ENCODE measurements around the gene LAMA5. TPM values are rescaled to one million over a fixed set of nuclear protein-coding genes. Genes with fewer than 3 reads are reported as not detected.

The LAMA5 gene
- total RNA-seq, 1 experiment from 2014 or later: 321 TPM

DNA sequence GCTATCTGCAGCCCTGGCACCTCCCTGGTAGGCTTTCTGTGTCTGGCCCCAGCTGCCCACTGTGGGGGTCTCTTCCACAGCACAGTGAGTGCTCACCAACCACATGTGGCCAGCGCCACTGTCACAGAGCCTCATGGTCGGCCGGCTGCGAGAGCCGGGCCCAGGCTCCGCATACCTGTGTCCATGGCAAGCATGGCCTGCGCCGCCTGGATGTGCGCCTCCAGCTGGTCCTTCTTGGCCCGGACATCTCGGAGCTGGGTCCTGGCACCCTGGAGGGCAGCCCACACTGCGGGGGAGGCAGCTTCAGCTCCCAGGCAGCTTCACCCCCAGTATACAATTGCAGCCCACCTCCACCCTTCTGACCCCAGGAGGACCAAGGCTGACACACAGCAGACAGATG lies 51.3 kb downstream of the LAMA5 start:
- Histone ChIP-seq H3K4me3 (replicated peaks in 1 of 2; ENCODE audit: low read depth in 1 of 2, low read length in 2 of 2) (no peak overlapping the region), H3K9me3 (ENCODE audit: control insufficient read depth in 1 of 2, insufficient read depth in 1 of 2, low read depth in 1 of 2, low read length in 2 of 2) (no peaks in the 10 kb centered on the region), H3K4me1 (ENCODE audit: control insufficient read depth in 1 of 2, insufficient read depth in 2 of 2, low read length in 2 of 2) (no peaks in the 10 kb centered on the region), H3K9me2 (ENCODE audit: insufficient read depth) (no peaks in the 10 kb centered on the region), H3K36me3 (ENCODE audit: control insufficient read depth in 1 of 2, insufficient read depth in 2 of 2, low read length in 2 of 2) (peaks cover 17 to 48% of the 10 kb centered on the region in 2 experiments), H3K27me3 (ENCODE audit: insufficient read depth, low read length) (no peaks in the 10 kb centered on the region), H3K79me2 (ENCODE audit: insufficient read depth, low read length) (peaks cover 7% of the 10 kb centered on the region; the same call in 1 of the 2 replicates), H3K9ac (ENCODE audit: low read length) (no peak overlapping the region), H4K20me1 (ENCODE audit: insufficient read depth) (no peaks in the 10 kb centered on the region), H2AFZ (ENCODE audit: low read depth, low read length, poor library complexity, severe bottlenecking) (no peak overlapping the region), H3K27ac (ENCODE audit: low read depth, low read length) (no peak overlapping the region), H3K4me2 (ENCODE audit: low read length) (no peak overlapping the region)
- DNase-seq (ENCODE audit: low read depth, low spot score) (no peak), ATAC-seq (no peak)
- CTCF ChIA-PET: no interaction called here
- no TSS peak for BruUV-seq (replicated peaks)
- intact Hi-C loops (cut with micrococcal nuclease): no loop called here
- RAD21 ChIA-PET (ENCODE audit: low non-redundant PET in 1 of 2, low total read pairs in 2 of 2, uncharacterized antibody in 2 of 2, unreplicated experiment in 2 of 2): no interaction called here
- POLR2A ChIA-PET: no interaction called here
- TF ChIP-seq RAD21 (IDR thresholded peaks at IDR 0.05; ENCODE audit: low read depth) (no peak), YY1 (IDR thresholded peaks at IDR 0.05; ENCODE audit: extremely low read depth, insufficient replicate concordance, low read depth, low read length) (no peak), SP1 (IDR thresholded peaks at IDR 0.05; ENCODE audit: low read depth) (no peak), ZNF274 (IDR thresholded peaks at IDR 0.05; ENCODE audit: low read depth, low read length) (no peak), CEBPB (IDR thresholded peaks at IDR 0.05; ENCODE audit: low read depth) (no peak), POLR2AphosphoS5 (IDR thresholded peaks at IDR 0.05; ENCODE audit: low read depth, low read length) (no peak), EGR1 (IDR thresholded peaks at IDR 0.05; ENCODE audit: low read depth) (no peak), JUND (IDR thresholded peaks at IDR 0.05) (no peak)
- TF ChIP-seq, protein P1, sequence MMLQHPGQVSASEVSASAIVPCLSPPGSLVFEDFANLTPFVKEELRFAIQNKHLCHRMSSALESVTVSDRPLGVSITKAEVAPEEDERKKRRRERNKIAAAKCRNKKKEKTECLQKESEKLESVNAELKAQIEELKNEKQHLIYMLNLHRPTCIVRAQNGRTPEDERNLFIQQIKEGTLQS (IDR thresholded peaks at IDR 0.05): no peak
- TF ChIP-seq, protein P2, sequence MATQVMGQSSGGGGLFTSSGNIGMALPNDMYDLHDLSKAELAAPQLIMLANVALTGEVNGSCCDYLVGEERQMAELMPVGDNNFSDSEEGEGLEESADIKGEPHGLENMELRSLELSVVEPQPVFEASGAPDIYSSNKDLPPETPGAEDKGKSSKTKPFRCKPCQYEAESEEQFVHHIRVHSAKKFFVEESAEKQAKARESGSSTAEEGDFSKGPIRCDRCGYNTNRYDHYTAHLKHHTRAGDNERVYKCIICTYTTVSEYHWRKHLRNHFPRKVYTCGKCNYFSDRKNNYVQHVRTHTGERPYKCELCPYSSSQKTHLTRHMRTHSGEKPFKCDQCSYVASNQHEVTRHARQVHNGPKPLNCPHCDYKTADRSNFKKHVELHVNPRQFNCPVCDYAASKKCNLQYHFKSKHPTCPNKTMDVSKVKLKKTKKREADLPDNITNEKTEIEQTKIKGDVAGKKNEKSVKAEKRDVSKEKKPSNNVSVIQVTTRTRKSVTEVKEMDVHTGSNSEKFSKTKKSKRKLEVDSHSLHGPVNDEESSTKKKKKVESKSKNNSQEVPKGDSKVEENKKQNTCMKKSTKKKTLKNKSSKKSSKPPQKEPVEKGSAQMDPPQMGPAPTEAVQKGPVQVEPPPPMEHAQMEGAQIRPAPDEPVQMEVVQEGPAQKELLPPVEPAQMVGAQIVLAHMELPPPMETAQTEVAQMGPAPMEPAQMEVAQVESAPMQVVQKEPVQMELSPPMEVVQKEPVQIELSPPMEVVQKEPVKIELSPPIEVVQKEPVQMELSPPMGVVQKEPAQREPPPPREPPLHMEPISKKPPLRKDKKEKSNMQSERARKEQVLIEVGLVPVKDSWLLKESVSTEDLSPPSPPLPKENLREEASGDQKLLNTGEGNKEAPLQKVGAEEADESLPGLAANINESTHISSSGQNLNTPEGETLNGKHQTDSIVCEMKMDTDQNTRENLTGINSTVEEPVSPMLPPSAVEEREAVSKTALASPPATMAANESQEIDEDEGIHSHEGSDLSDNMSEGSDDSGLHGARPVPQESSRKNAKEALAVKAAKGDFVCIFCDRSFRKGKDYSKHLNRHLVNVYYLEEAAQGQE (IDR thresholded peaks at IDR 0.05; ENCODE audit: low read depth): no peak
